Putamen (tissue), 1 donor: Measurements from ENCODE around the gene RGS9BP.
A peak's percentile ranks its signal among the peaks of the same experiment; 100 is the strongest.
"Not testable (repeated sequence)": the region's sequence is repeated elsewhere in the genome, so short reads cannot be mapped to it uniquely, and the experiment has no call there.

Experiments
- DNase-seq: peaks from one replicate; pipeline ENCODE4 v3.0.0-alpha.2; 2016; ENCODE audit warnings: low spot score

The RGS9BP gene

GRCh38 chr19:32671883-32672593 lies 3.6 kb upstream of the RGS9BP start:
- DNase-seq: no peak

DNA sequence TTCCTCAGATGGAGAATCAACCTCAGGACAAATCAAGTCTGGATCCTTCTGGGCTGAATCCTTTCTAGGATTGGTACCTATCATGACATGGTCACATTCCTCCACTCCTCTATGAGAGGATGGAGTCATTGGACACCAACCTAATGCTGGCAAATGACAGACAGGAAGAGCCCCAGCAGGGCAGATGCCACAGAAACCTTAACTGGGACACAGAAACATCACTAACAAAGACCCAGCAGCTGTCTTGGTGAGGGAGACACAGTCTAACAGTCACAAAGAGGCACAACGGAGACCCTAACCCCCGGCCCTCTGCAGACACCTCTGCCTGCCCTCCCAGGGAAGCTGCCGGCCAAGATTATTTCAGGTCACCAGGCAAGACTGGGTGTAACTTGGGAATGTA lies 2.8 kb upstream of the RGS9BP start:
- no peak for DNase-seq

DNA sequence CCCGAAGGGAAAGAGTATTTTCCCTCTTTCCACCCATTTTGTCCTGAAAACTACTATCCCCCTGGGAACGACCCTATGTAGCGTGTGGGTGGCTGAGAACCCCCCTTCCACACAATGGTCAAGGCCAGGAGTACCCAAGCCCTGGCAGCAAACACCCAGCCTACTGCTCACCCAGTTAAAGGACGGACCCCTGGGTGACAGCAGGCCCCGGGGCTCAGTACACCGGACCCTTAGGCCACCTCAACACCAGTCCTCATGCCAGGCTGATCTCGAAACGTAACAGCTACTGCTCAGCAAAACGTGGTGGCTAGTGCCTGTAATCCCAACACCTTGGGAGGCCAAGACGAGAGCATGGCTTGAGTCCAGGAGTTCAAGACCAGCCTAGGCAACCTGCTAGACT lies 2.1 kb upstream of the RGS9BP start:
- no peak for DNase-seq

DNA sequence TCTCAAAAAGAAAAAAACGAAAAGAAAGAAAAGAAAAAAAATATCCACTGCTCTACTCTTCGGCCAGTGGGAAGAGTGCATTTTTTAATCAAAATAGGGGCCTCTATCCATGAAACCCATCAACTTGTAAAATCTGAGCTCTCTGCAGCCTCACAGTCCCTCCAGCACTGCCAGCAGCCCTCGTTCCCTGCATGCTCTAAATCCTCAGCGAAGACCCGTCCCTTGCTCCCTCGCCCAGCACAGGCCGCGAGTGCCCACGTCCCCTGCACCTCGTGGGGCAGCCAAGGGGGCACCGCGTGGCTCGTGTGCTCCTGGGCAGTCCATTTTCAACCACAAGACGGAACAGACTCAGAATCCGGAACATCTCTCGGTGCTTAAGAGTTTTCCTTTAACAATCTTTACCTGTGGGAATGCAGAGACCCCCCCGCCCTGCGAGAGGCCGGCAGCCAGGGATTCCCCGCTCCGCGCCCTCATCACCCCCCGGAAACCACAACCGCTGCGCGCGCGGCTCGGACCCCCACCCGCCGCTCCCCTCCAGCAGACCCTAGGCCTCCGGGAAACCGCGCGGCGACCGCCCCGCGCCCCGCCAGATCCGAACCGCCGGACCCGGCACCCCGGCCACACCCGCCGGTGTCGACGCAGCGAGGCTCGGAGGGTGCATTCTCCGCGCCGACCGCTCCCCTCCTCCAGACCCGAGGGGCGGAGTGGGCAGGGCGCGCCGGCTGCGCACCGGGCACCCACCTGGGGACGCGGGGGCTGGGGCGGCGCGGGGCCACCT lies 1.3 kb upstream of the RGS9BP start:
- DNase-seq: no peak

DNA sequence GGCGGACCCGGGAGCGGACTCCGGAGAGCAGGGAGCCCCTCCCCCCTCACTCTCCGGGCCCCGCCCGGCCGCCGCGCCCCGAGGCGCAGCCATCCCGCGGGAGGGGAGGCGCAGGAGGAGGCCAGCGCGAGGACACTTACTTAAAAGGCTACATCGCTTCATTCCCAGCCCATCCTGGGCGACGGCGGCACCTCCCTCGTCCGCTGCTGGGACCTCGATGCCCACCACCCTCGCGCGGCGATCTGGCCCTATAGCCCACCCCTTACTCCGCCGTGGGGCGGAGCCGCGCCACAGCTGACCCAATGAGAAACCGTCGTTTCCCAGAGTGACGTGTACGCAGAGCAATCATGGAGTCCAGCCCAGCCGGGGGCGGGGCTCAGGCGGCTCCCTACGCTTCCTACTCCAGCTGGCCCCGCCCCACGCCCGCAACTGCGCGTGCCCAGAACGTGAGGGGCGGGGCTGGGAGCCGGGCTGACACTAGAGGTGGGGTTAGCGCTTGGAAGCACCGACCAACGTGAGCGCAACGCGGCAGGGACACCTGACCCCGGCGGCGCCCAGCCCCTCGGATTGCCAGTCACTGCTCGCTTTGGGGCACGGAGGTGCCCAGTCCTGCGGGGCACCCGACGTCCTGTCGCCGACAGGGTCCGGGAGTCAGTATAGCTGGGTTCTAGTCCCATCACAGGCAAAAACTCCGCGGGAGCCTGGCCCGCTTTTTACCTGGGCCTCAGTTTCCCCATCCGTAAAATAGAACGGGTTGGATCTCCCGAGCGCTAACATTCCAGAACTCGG lies 523 bp upstream of the RGS9BP start, which contains the start of gene ANKRD27:
ANKRD27 (minus strand) TSS at position 250 of the 789 bp plus-strand sequence. CDS start 16,165 bp downstream, outside the sequence.
- peak; percentile 99 for DNase-seq

DNA sequence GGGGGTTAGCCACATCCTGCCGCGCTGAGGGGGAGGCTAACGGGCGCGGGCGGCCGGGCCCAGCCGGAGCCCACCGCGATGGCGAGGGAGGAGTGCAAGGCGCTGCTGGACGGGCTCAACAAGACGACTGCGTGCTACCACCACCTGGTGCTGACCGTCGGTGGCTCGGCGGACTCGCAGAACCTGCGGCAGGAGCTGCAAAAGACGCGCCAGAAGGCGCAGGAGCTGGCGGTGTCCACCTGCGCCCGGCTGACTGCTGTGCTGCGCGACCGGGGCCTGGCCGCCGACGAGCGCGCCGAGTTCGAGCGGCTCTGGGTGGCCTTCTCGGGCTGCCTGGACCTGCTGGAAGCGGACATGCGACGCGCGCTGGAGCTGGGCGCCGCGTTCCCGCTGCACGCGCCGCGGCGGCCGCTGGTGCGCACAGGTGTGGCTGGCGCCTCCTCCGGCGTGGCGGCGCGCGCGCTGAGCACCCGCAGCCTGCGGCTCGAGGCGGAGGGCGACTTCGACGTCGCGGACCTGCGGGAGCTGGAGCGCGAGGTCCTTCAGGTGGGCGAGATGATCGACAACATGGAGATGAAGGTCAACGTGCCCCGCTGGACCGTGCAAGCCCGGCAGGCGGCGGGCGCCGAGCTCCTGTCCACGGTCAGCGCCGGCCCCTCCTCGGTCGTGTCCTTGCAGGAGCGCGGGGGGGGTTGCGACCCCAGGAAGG lies 692 bp downstream of the RGS9BP start:
- DNase-seq: no peak

DNA sequence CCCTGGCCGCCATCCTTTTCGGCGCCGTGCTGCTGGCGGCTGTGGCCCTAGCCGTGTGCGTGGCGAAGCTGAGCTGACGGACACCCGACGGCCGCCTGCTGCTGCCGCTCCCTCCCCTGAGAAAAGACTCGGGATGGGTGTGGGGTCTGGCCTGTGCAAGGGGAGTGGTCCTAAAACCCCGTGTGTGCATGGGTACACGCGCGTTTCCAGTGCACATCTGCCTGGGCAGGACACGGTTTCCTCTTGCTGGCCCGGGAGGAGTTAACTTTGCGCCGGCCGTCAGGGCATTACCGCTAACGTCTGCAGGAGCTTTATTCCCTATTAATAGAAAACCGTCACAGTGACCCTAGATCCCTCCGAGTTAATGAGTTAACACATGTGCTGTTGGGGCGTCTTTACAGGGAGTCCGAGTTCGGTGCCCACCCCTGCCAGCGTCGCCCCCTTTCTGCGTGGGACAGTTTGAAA lies 1.3 kb downstream of the RGS9BP start:
- DNase-seq: no peak

- DNase-seq: no peak
Observed at GRCh38 chr19:32677657-32678056, 2.0 kb downstream of the RGS9BP start.

- DNase-seq: no peak
Observed at GRCh38 chr19:32680986-32681385, 5.3 kb downstream of the RGS9BP start.

DNA sequence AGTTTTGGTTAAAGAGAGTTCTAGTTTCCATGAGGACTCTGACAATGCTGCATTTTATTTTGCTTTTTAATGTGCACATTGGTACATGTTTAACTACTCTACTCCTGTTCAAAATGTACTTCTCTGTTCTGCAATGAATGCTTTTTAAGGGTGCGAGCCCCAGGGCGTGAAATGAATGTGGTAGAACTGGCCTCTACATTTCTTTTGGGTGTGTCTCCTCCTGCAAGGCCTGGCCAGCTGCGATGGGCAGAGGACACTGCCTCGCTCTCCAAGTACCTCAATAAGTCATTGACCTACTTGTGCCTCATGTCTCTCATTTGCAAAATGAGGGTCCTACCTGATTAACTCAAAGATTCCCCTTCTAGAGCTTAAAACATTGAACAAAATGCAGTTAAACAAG lies 6.7 kb downstream of the RGS9BP start:
- DNase-seq: no peak

DNA sequence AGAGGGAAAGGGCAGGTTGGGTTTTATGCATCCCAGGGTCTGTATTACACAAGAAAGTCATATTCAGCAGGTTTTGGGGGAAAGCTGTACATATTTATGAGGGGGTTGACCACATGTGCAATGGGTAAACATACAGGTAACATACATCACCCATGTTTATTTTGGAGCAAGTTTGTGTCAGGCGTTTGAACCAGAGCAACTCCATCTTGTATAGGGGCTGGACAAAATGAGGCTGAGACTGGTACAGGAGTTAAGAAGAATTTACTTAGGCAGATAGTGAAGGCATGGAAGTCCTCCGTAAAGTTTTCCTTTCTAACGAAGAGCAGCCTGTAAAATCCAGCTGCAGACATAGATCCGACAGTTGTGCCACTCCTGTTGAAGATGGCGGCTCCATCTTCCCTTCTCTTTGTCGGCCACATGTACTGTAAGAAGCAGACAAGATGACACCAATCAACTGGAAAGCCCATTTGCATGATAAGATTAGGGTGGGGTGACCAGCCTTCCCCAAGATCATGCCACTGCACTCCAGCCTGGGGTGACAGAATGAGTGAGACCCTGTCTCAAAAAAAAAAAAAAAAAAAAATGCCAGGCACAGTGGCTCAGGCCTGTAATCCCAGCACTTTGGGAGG lies 11.3 kb downstream of the RGS9BP start:
- DNase-seq: no peak

GRCh38 chr19:32687681-32688080 lies 12.0 kb downstream of the RGS9BP start:
- DNase-seq: no peak

- no peak for DNase-seq
Observed at GRCh38 chr19:32688311-32688710, 12.7 kb downstream of the RGS9BP start.

- DNase-seq: peak; percentile 79
Observed at GRCh38 chr19:32691291-32691951, 15.8 kb downstream of the RGS9BP start, which contains the start of gene NUDT19. Gene NUDT19 (plus strand): TSS chr19:32691821. CDS start chr19:32691961, 140 bp downstream.

- peak; percentile 26 for DNase-seq
Observed at GRCh38 chr19:32691952-32692726, 16.5 kb downstream of the RGS9BP start.

- no peak for DNase-seq
Observed at GRCh38 chr19:32692727-32693061, 17.0 kb downstream of the RGS9BP start.

DNA sequence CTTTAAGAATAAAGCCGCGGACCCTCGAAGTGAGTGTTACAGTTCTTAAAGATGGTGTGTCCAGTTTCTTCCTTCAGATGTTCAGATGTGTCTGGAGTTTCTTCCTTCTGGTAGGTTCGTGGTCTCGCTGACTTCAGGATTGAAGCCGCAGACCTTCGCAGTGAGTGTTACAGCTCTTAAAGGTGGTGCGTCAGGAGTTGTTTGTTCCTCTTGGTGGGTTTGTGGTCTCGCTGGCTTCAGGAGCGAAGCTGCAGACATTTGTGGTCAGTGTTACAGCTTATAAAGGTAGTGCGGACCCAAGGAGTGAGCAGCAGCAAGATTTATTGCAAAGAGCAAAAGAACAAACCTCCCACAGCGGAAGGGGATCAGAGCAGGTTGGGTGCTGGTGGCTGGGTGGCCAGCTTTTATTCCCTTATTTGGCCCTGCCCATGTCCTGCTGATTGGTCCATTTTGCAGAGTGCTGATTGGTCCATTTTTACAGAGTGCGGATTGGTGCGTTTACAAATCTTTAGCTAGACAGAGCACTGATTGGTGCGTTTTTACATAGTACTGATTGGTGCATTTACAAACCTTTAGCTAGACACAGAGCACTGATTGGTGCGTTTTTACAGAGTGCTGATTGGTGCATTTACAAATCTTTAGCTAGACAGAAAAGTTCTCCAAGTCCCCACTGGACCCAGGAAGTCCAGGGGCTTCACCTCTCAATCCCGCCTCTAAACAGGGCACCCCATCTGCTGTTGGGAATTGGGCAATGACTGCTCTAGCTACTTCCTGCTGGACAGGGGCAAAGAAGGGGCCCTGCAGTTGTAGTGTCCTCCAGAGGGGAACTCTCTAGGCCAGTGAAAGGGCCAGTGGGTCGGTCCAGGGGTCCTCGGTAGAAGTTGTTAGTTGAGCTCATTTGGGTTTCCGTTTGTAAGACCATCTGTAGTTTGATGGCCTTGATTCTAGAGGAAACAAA lies 17.8 kb downstream of the RGS9BP start:
- DNase-seq: not testable (repeated sequence)

- not testable (repeated sequence) for DNase-seq
Observed at GRCh38 chr19:32694316-32694715, 18.7 kb downstream of the RGS9BP start.

GRCh38 chr19:32694851-32695250 lies 19.2 kb downstream of the RGS9BP start:
- DNase-seq: not testable (repeated sequence)
